ENCODE data around the gene ZFYVE19.

Gene ZFYVE19

GRCh38 chr15:40815042-40815698 lies 8.3 kb downstream of the ZFYVE19 start:
- DNase-seq (ENCODE audit: low spot score) = no peak

DNA sequence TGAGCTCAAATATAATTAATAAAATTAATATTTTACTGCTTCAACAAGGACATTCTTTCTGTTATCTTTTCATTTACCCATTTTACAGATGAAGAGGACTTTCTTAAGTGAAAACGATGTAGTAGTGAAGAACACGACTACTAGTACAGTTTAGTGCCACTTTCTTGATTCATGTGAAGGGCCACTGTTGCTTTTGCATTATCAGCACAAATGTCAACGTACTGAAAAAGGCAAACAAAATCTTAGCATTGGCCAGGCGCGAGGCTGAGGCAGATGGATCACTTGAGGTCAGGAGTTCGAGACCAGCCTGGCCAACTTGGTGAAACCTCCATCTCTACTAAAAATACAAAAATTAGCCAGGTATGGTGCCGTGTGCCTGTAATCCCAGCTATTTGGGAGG lies 12.2 kb downstream of the ZFYVE19 start:
- DNase-seq (ENCODE audit: low spot score) = no peak

DNA sequence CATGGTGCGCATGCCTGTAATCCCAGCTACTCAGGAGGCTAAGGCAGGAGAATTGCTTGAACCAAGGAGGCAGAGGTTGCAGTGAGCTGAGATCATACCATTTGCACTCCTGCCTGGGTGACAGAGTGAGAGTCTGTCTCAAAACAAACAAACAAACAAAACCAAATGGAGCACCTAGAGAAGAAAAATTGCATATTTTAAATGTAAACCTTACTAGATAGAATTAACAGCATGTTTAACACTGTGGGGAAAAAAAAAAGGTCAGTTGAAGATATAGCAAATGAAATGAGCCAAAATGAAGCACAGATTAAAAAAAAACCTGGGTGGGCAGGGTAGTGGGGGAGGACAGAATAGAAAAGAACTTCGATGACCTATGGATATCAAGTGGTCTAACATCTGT lies 14.3 kb downstream of the ZFYVE19 start:
- DNase-seq (ENCODE audit: low spot score) = no peak

DNA sequence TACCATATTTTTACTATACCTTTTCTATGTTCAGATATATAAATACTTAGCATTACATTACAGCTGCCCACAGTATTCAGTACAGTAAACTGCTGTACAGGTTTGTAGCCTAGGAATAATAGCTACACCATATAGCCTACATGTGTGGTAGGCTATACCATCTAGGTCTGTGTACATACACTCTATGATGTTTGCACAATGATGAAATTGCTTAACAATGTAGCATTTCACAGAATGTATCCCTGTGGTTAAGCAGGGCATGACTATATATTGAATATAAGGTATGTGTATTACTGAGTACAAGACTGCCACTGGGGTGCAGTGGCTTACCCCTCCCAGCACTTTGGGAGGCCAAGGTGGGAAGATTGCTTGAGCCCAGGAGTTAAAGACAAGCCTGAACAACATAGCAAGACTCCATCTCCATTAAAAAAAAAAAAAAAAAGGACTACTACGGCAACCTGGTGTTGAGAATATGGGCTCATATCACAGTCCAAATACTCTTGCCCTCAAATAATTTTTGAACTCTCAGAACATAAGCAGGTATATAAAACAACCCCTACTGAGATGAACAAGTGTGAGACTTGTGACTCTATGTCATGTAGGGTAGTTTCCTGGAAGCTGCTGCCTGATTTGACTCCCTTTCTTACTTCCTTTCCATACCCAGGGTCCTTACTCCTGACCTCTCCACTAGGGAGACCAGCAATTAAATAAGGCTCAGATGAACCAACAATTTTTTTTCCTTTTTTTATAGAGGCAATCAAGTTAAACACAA lies 16.9 kb downstream of the ZFYVE19 start:
- no peak for DNase-seq (ENCODE audit: low spot score)

DNA sequence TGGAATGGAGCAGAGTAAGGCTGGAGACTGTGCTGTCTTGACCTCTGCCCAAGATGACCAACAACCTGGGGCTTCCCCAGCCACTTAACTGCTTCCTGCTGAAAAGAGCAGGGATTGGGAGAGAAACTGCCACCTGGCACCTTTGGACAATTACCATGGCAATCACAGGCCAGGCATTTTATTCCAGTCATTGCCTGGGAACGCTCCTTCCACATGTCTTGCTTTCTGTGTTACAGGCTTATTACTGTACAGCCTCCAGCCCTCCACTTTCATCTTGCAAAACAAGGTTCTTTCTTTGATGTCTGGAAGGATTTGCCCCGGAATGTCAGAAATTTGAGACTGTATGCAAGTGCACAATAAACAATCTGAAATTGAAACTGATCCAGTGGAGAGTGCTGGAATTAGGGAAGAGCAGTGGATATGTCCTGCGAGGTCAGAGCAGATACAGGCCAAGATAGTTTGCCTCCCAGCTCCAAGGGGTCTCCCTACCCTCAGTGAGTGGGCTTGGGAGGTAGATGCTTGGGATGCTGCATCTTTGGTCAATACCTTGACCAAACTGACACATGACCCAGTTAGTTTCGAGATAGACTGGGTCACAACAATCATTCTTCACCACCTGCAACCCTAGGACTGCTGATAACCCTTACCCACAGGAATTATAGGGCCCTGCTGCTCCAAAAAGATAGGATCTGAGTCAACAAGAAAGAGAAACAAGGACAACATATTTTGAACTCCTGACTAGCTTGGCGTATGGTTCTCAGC lies 19.0 kb downstream of the ZFYVE19 start:
- DNase-seq (ENCODE audit: low spot score) = peak; percentile 31

- DNase-seq (ENCODE audit: low spot score) = no peak
Measured at GRCh38 chr15:40826423-40827075, 19.7 kb downstream of the ZFYVE19 start.

DNA sequence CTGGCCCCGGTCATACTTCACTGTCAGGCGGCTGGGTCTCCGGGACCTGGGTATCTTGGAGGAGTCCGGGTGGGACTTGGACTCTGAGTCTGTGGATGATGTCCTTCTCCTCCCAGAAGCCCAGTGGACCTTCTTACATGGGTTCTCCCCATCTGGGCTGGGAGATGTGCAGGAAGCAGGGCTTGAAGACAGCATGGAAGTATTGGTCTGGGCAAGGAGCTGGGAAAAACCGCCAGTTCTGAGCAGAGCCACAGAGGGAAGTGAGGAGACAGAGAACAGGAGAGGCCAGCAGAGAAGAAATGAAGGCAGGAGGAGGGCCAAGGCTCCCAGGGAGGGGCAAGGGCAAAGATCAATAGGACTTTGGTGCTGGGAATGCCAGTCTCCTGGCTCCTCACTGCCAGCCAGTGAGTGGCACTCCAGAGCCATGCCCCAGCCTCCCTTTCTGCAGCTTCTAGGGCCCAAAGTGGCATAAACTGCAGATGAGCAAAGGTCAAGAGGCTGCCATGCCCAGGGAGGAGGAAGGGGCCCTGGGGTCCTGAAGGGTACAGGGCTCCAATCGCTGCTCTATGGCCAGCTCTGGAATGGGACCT lies 21.7 kb downstream of the ZFYVE19 start, which contains the start of gene PPP1R14D:
TSS of gene PPP1R14D (minus strand) at position 262 of the 590 bp plus-strand sequence. CDS start at position 195, 67 bp downstream.
- DNase-seq (ENCODE audit: low spot score) = no peak

GRCh38 chr15:40829115-40829514 lies 22.2 kb downstream of the ZFYVE19 start:
- no peak for DNase-seq (ENCODE audit: low spot score)

DNA sequence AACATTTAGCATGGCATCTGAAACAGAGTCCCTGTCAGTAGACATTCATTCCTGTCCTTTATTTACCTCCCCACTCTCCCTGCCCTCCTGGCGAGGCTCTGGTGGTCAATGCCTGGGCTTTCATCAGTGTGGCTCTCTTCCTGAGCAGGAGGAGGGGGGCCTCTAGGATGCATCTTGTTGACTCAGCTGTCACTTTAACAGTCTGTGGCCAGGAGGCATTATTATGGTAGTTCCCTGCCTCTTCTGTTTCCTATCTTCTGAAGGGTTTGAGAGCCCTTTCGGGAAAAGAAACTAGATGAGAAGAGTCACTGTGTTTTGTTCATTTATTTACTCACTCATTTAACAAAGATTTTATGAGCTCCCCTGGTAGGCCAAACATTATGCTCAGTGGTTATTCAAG lies 24.0 kb downstream of the ZFYVE19 start:
- no peak for DNase-seq (ENCODE audit: low spot score)

- DNase-seq (ENCODE audit: low spot score) = no peak
Measured at GRCh38 chr15:40831861-40832260, 25.0 kb downstream of the ZFYVE19 start.

DNA sequence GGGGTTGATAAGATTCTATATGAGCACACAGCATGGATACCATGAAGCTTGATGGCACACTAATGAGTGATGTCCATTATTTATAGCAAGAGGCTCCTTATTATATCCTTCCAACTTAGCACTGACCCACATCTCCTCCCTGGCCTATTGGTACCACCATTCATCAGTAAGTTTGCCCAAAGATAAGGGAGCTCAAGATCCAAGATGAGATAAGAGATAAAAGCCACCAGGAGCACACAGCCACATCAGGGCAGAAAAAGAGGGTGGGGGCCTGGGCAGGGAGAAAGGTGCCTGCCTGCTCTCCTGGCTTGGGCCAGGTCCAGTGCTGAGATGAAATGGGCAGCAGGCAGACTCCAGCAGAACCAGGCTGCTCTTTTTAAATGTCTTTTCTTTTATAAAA lies 26.0 kb downstream of the ZFYVE19 start:
- no peak for DNase-seq (ENCODE audit: low spot score)

- DNase-seq (ENCODE audit: low spot score) = no peak
Measured at GRCh38 chr15:40836020-40836419, 29.1 kb downstream of the ZFYVE19 start.

- peak; percentile 42 for DNase-seq (ENCODE audit: low spot score)
Measured at GRCh38 chr15:40838756-40839155, 31.9 kb downstream of the ZFYVE19 start.

- no peak for DNase-seq (ENCODE audit: low spot score)
Measured at GRCh38 chr15:40841741-40842140, 34.9 kb downstream of the ZFYVE19 start.

DNA sequence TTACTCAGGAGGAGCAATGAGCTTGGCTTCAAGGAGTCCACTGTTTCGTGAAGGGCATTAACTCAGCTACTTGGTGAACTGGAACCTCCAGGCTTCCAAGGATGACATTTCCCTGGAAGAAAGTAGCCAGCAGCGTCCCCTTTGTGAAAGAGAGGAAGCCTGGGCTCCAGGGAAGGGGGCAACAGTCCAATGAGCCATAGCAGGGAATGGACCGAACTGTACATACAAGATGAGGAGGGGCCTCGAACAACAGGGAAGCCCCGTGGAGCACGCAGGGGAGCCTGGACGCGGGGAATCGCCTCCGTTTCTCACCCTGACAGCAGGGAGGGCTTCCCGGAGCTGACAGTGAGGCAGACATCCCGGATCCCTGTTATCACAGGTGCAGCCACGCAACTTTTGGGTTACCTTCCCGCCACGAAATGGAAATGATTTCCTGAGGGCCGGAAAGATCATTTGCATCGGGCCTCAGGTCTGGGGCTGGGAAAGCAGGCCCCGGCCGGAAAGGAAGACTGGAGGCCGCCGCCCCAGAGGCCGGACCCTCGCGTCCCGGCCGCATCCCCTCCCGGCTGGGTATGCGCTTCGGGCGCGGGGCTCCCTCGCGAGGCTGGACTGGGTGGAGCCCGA lies 36.5 kb downstream of the ZFYVE19 start:
- peak; percentile 9 for DNase-seq (ENCODE audit: low spot score)

DNA sequence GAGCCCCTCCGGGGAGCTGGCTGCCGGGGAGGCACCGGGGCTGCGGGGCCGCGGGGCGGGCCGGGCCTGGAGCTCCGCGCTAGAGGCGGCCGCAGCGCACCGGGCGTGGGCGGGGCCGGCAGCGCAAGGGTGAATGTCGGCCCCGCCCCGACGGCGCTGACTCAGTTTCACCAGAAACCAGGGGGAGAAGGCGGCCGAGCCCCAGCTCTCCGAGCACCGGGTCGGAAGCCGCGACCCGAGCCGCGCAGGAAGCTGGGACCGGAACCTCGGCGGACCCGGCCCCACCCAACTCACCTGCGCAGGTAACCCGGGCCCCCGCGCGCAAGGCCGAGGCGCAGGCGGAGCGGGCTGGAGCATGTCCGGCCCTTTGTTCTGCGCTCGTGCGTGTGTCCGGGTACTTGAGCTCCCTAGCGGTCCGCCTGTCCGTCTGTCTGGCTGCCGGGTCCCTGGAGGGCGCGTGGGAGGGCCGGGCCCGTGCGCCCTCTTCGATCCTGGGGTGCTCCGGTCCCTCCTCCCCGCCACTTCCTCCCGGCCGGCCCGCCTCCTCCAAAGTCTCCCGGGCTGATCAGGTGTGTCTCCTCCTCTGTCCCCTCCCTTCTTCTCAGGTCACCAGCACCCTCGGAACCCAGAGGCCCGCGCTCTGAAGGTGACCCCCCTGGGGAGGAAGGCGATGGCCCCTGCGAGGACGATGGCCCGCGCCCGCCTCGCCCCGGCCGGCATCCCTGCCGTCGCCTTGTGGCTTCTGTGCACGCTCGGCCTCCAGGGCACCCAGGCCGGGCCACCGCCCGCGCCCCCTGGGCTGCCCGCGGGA lies 37.2 kb downstream of the ZFYVE19 start, which contains the start of gene SPINT1:
TSS of gene SPINT1 (plus strand) at position 164 of the 811 bp plus-strand sequence. CDS start at position 671, 507 bp downstream.
- peak; percentile 49 for DNase-seq (ENCODE audit: low spot score)

DNA sequence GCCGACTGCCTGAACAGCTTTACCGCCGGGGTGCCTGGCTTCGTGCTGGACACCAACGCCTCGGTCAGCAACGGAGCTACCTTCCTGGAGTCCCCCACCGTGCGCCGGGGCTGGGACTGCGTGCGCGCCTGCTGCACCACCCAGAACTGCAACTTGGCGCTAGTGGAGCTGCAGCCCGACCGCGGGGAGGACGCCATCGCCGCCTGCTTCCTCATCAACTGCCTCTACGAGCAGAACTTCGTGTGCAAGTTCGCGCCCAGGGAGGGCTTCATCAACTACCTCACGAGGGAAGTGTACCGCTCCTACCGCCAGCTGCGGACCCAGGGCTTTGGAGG lies 37.8 kb downstream of the ZFYVE19 start:
- peak; percentile 52 for DNase-seq (ENCODE audit: low spot score)

DNA sequence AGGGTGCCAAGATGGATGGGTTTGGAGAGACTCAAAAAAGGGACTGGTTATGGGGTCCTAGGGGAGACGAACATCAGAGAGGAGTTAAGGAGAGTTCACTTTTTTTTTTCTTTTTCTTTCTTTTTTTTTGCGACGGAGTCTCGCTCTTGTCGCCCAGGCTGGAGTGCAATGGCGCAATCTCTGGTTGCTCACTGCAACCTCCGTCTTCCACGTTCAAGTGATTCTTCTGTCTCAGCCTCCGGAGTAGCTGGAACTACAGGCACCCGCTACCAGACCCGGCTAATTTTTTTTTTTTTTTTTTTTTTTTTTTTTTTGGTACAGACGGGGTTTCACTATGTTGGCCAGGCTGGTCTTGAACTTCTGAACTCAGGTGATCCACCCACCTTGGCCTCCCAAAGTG lies 38.1 kb downstream of the ZFYVE19 start:
- DNase-seq (ENCODE audit: low spot score) = no peak

DNA sequence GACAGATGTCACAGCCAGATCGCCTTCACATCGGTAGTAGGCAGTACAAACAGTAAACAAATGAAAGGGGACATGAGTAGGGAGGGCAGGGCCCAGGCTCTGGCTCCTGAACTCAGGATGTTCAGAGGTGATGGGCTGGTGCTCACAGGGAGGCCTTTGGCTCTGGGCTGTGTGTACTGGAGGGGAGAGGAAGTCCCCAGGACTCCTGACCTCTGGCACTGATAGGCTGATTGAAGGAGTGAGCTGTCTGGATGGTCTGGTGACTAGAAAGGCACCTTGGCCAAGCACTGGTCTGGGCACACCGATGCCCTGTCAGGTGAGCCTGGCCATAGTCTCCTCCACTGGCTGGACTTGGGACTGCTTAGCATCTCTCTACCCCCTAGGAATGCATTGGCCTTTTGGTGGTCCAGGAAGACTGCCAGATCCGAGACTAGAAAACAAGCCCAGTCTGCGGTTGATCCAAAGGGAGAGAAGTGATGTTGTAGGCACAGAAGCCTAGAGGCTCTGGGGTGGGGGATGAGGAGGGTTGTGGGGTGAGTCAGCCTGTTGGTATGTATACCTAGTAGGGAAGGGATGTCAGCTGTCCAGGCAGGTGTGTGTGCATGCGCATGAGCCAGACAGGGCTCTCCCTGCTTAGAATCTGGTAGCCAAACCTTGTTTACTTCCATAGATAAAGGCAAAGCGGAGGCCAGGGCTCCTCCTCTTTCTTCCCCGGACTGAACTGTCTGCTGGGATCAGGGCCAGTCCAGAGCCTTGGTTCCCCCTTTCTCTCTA lies 38.8 kb downstream of the ZFYVE19 start:
- peak; percentile 12 for DNase-seq (ENCODE audit: low spot score)

GRCh38 chr15:40846841-40847222 lies 39.9 kb downstream of the ZFYVE19 start:
- peak; percentile 5 for DNase-seq (ENCODE audit: low spot score)

Data from AG20443 (cell line).